Measurements from ENCODE around the gene MTCH1. TPM values are rescaled to one million over a fixed set of nuclear protein-coding genes. Genes with fewer than 3 reads are reported as not detected.

MTCH1 gene
- total and polyA plus RNA-seq, 8 donors: 145 to 192 (median 164) TPM

- ATAC-seq: no peak
- no peak overlapping the region for H3K4me3 ChIP-seq
- no peak for DNase-seq
- H3K4me1 ChIP-seq: no peaks in the 10 kb centered on the region
- H3K9me3 ChIP-seq: no peaks in the 10 kb centered on the region
- intact Hi-C loops (cut with DNase I): no loop called here
- no peak for TF ChIP-seq CTCF (IDR thresholded peaks at IDR 0.05)
- peaks cover 6 to 100% of the 10 kb centered on the region in 2 donors for H3K36me3 ChIP-seq
- no peak overlapping the region for H3K27ac ChIP-seq
- no peaks in the 10 kb centered on the region for H3K27me3 ChIP-seq
Measured at GRCh38 chr6:36971921-36972673, 13.9 kb downstream of the MTCH1 start.

- no peaks in the 10 kb centered on the region for H3K9me3 ChIP-seq
- intact Hi-C loops (cut with DNase I): no loop called here
- no peak for DNase-seq
- peaks cover 6 to 99% of the 10 kb centered on the region in 2 donors for H3K36me3 ChIP-seq
- H3K27ac ChIP-seq: peak overlapping the region in 1 of 2 donors; percentile 33
- no peak for ATAC-seq
- H3K4me3 ChIP-seq: no peak overlapping the region
- H3K27me3 ChIP-seq: no peaks in the 10 kb centered on the region
- H3K4me1 ChIP-seq: no peaks in the 10 kb centered on the region
- no peak for TF ChIP-seq CTCF (IDR thresholded peaks at IDR 0.05)
Measured at GRCh38 chr6:36970892-36971842, 14.8 kb downstream of the MTCH1 start.

- Histone ChIP-seq H3K36me3 (peaks cover 6 to 90% of the 10 kb centered on the region in 2 donors), H3K4me3 (no peak overlapping the region), H3K4me1 (no peaks in the 10 kb centered on the region), H3K9me3 (no peaks in the 10 kb centered on the region), H3K27me3 (no peaks in the 10 kb centered on the region), H3K27ac (peak overlapping the region in 1 of 2 donors; percentile 33)
- ATAC-seq: peak; percentile 11
- intact Hi-C loops (cut with DNase I): no loop called here
- no peak for DNase-seq
- no peak for TF ChIP-seq CTCF (IDR thresholded peaks at IDR 0.05)
Measured at GRCh38 chr6:36969988-36970891, 15.8 kb downstream of the MTCH1 start.

- peak overlapping the region in 1 of 2 donors; percentile 15 for H3K27ac ChIP-seq
- H3K27me3 ChIP-seq: no peaks in the 10 kb centered on the region
- peaks cover 0 to 8% of the 10 kb centered on the region in 2 donors for H3K4me1 ChIP-seq
- no peak for TF ChIP-seq CTCF (IDR thresholded peaks at IDR 0.05)
- intact Hi-C loops (cut with DNase I): no loop called here
- H3K9me3 ChIP-seq: no peaks in the 10 kb centered on the region
- ATAC-seq: peak; percentile 89
- DNase-seq: peak in 2 of 4 donors; percentile 69 to 85
- H3K36me3 ChIP-seq: peaks cover 6 to 80% of the 10 kb centered on the region in 2 donors
- H3K4me3 ChIP-seq: no peak overlapping the region
Measured at GRCh38 chr6:36969240-36969691, 16.7 kb downstream of the MTCH1 start.
